22Rv1 (cell line): ENCODE measurements around the gene PEAR1.

Source experiments
- H3K27ac ChIP-seq: fragments of 450-650 bp; 2 replicates; pipeline ENCODE4 v1.5.1; 2017
- ZFX ChIP-seq: fragments of 450-650 bp; IDR thresholded peaks from 2 replicates; pipeline ENCODE4 v1.6.1; 2017; ENCODE audit warnings: antibody characterized with exemption, borderline replicate concordance
- TF ChIP-seq, protein P1 (sequence below): fragments of 450-650 bp; IDR thresholded peaks from 2 replicates; pipeline ENCODE4 v1.5.1; 2017; ENCODE audit warnings: mild to moderate bottlenecking

PEAR1 gene

DNA sequence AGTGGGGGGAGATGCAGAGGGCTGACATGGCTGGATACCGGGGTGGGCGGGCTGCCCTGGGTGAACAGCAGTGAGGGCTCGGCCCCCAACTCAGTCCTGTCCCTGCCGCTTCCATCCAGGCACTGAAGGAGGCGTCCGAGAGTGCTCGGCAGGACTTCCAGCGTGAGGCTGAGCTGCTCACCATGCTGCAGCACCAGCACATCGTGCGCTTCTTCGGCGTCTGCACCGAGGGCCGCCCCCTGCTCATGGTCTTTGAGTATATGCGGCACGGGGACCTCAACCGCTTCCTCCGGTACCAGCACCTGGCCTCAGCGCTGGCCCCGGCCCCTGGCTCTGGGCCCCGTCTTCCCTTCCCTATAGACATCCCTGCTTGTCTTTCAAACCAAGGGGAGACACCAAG lies 17.2 kb upstream of the PEAR1 start:
- H3K27ac ChIP-seq: no peak overlapping the region
- TF ChIP-seq, protein P1, sequence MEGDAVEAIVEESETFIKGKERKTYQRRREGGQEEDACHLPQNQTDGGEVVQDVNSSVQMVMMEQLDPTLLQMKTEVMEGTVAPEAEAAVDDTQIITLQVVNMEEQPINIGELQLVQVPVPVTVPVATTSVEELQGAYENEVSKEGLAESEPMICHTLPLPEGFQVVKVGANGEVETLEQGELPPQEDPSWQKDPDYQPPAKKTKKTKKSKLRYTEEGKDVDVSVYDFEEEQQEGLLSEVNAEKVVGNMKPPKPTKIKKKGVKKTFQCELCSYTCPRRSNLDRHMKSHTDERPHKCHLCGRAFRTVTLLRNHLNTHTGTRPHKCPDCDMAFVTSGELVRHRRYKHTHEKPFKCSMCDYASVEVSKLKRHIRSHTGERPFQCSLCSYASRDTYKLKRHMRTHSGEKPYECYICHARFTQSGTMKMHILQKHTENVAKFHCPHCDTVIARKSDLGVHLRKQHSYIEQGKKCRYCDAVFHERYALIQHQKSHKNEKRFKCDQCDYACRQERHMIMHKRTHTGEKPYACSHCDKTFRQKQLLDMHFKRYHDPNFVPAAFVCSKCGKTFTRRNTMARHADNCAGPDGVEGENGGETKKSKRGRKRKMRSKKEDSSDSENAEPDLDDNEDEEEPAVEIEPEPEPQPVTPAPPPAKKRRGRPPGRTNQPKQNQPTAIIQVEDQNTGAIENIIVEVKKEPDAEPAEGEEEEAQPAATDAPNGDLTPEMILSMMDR: peak; percentile 41
- no peak for TF ChIP-seq ZFX

DNA sequence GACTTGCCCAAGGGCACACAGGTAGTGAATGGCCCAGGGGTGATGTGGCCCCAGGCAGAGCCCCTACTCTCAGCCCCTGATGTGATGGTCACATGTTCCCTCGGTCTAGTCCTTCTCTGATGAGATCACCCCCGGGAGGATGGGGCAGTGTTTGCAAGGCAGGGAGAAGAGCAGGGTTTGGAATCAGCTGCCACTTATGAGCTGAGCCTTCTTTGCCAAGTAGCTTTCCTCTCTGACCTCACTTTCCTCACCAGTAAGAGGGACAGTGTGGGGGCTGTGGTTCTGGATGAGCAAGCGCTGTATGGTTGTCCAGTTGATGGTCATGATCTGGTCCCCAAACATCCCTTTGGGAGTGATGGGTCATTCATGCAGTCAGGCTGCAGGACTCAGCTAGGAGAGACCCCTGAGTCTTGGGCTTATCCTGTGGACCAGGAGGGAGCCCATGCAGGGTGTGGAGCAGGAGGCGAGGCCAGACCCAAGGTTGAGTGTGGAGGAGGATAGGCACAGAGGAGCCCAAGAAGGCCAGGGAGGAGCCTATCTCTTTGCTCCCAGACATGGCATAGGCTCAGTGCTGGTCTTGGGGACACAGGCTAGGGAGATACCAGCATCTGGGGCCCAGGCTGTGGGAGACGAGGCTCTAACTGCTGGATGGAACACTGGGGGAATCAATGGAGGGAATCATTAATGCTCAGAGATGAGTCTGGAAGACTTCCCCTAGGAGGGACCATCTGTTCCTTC lies 15.9 kb upstream of the PEAR1 start:
- no peak overlapping the region for H3K27ac ChIP-seq
- TF ChIP-seq, protein P1: no peak
- TF ChIP-seq ZFX: no peak

DNA sequence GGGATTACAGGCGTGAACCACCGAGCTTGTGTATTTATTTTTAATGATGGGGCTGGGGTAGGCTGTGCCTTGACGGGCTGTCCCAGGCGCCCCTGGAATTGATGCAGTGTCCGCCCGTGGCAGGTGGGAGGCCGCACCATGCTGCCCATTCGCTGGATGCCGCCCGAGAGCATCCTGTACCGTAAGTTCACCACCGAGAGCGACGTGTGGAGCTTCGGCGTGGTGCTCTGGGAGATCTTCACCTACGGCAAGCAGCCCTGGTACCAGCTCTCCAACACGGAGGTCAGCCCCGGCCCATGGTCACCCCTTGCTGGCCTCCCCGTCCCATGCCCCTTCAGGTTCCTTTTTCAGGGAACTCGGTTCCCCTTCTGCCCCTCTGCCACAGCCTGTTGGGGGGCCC lies 13.6 kb upstream of the PEAR1 start:
- H3K27ac ChIP-seq: no peak overlapping the region
- no peak for TF ChIP-seq ZFX
- TF ChIP-seq, protein P1: no peak

DNA sequence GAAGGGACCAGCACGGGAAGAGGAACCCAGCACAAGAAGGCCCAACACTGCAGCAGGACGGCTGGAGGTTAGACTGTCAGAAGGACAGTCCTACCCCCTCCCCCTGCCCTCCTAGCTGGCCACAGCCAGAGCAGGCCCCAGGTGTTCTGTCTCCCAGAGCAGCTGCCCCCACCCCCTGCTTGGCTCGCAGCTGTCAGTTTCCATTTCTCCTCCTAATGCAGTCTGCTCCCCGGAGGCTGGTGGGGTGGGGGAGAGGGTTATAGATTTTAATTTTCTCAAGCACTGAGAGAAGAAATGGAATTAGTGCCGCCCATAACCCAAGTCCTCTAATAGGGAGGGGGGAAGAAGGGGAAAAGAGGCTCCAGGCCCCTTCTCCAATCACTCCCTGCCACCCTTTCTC lies 13.0 kb upstream of the PEAR1 start:
- no peak for TF ChIP-seq ZFX
- TF ChIP-seq, protein P1: no peak
- no peak overlapping the region for H3K27ac ChIP-seq

DNA sequence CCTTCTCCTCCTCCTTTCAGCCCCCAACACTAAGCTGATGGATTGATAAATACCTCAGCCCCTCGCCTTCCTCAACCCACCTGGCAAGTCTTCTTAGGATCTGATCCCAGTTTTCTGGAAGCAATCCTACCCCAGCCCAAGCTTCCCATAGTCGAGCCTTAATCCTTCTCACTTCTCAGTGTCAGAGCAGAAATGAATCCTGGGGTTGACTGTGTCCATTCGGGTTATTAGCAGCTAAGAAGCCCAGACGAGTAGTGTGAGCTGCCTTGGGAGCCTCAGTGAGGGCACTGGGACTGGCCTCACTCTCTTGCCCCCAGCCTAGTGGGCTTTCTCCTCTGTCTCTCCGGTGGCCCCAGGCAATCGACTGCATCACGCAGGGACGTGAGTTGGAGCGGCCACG lies 12.4 kb upstream of the PEAR1 start:
- TF ChIP-seq, protein P1: no peak
- no peak for TF ChIP-seq ZFX
- H3K27ac ChIP-seq: no peak overlapping the region

DNA sequence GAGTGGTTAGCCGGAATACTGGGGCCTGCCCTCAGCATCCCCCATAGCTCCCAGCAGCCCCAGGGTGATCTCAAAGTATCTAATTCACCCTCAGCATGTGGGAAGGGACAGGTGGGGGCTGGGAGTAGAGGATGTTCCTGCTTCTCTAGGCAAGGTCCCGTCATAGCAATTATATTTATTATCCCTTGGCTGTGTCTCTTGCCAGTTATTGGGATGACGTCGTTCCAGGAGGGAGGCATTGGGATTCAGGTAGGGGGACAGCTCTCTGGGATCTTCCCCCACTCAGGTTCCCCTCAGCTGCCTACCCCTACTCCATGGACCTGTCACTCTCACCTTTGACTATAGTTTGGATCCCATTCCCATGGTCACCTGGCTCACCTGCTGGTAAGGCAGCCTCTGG lies 11.9 kb upstream of the PEAR1 start:
- H3K27ac ChIP-seq: no peak overlapping the region
- TF ChIP-seq, protein P1: no peak
- no peak for TF ChIP-seq ZFX

DNA sequence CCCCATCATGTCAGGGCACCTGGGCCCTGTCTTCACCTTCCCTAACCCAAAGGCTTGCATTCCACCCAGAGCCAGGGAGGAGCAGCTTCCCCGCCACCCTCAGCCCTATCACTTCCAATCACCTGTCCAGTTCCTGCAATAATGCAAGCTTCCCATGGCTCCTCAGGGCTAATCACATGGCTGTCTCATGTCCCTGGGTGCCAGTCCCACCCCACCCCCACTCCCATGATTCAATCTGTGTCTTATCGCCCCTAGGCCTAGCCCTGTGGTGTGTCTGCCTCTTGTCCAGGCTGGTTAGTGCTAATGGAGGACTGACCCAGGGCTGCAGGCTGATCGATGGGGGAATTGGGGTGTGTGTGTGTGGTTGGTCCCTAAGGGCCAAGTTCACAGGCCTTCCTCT lies 11.0 kb upstream of the PEAR1 start:
- TF ChIP-seq, protein P1: no peak
- no peak for TF ChIP-seq ZFX
- H3K27ac ChIP-seq: no peak overlapping the region
